ENCODE data around the gene TRMT10B.
A peak's percentile ranks its signal among the peaks of the same experiment; 100 is the strongest.

Gene TRMT10B

GRCh38 chr9:37753489-37754190 lies at the start of gene TRMT10B:
TRMT10B (plus strand) TSS chr9:37753805; CDS start chr9:37761932, 8,127 bp downstream.
- DNase-seq (ENCODE audit: low read depth in 2 of 2), result peak; percentile 45 to 53

- DNase-seq (ENCODE audit: low read depth in 2 of 2), result no peak
These were observed 47.8 kb upstream of the TRMT10B start for GRCh38 chr9:37705787-37706186.

- DNase-seq (ENCODE audit: low read depth in 2 of 2), result no peak
These were observed 47.3 kb upstream of the TRMT10B start for GRCh38 chr9:37706290-37706689.

GRCh38 chr9:37707748-37708147 lies 45.9 kb upstream of the TRMT10B start:
- no peak for DNase-seq (ENCODE audit: low read depth in 2 of 2)

- DNase-seq (ENCODE audit: low read depth in 2 of 2), result no peak
These were observed 43.6 kb upstream of the TRMT10B start for GRCh38 chr9:37710046-37710445.

- DNase-seq (ENCODE audit: low read depth in 2 of 2), result no peak
These were observed 38.3 kb upstream of the TRMT10B start for GRCh38 chr9:37715260-37715659.

GRCh38 chr9:37715991-37716505 lies 37.6 kb upstream of the TRMT10B start:
- DNase-seq (ENCODE audit: low read depth in 2 of 2), result no peak

- DNase-seq (ENCODE audit: low read depth in 2 of 2), result no peak
These were observed 34.1 kb upstream of the TRMT10B start for GRCh38 chr9:37719526-37719925.

- DNase-seq (ENCODE audit: low read depth in 2 of 2), result no peak
These were observed 26.6 kb upstream of the TRMT10B start for GRCh38 chr9:37727013-37727412.

- DNase-seq (ENCODE audit: low read depth in 2 of 2), result no peak
These were observed 24.1 kb upstream of the TRMT10B start for GRCh38 chr9:37729499-37729898.

GRCh38 chr9:37730256-37730655 lies 23.3 kb upstream of the TRMT10B start:
- no peak for DNase-seq (ENCODE audit: low read depth in 2 of 2)

GRCh38 chr9:37730839-37731238 lies 22.8 kb upstream of the TRMT10B start:
- DNase-seq (ENCODE audit: low read depth in 2 of 2), result no peak

- DNase-seq (ENCODE audit: low read depth in 2 of 2), result no peak
These were observed 21.4 kb upstream of the TRMT10B start for GRCh38 chr9:37732086-37732741.

GRCh38 chr9:37732952-37733351 lies 20.7 kb upstream of the TRMT10B start:
- no peak for DNase-seq (ENCODE audit: low read depth in 2 of 2)

- DNase-seq (ENCODE audit: low read depth in 2 of 2), result no peak
These were observed 14.4 kb upstream of the TRMT10B start for GRCh38 chr9:37739222-37739621.

- DNase-seq (ENCODE audit: low read depth in 2 of 2), result no peak
These were observed 13.5 kb upstream of the TRMT10B start for GRCh38 chr9:37740128-37740527.

- no peak for DNase-seq (ENCODE audit: low read depth in 2 of 2)
These were observed 12.8 kb upstream of the TRMT10B start for GRCh38 chr9:37740631-37741328.

- DNase-seq (ENCODE audit: low read depth in 2 of 2), result no peak
These were observed 7.6 kb upstream of the TRMT10B start for GRCh38 chr9:37745970-37746369.

- no peak for DNase-seq (ENCODE audit: low read depth in 2 of 2)
These were observed 6.9 kb upstream of the TRMT10B start for GRCh38 chr9:37746448-37747270.

- DNase-seq (ENCODE audit: low read depth in 2 of 2), result peak; percentile 9 to 31
These were observed 6.3 kb upstream of the TRMT10B start for GRCh38 chr9:37747271-37747753.

GRCh38 chr9:37749129-37749528 lies 4.5 kb upstream of the TRMT10B start:
- no peak for DNase-seq (ENCODE audit: low read depth in 2 of 2)

GRCh38 chr9:37751186-37751585 lies 2.4 kb upstream of the TRMT10B start:
- no peak for DNase-seq (ENCODE audit: low read depth in 2 of 2)

Data from activated CD8-positive, alpha-beta memory T cell treated with anti-CD3 and anti-CD28 coated beads for 4 hours (primary cell).